DOHH2 (cell line): ENCODE results near the gene PPAT.

Source experiments
- H3F3A ChIP-seq: fragments of 200-600 bp; sonication (generic), shearing (Covaris generic); 2 replicates; pipeline ENCODE4 v1.6.0; 2016; ENCODE audit warnings: antibody characterized with exemption, mild to moderate bottlenecking; ENCODE audit not compliant: control insufficient read depth, insufficient read depth
- H3K27ac ChIP-seq: fragments of 200-600 bp; sonication (generic); 2 replicates; pipeline ENCODE4 v1.5.1; 2014; ENCODE audit warnings: low read depth, mild to moderate bottlenecking, low read length, moderate library complexity
- H3K27me3 ChIP-seq: fragments of 200-600 bp; sonication (generic); 2 replicates; pipeline ENCODE4 v1.6.1; 2014; ENCODE audit warnings: mild to moderate bottlenecking, low read length, mixed read lengths; ENCODE audit not compliant: control insufficient read depth
- H3K36me3 ChIP-seq: fragments of 200-600 bp; sonication (generic); 2 replicates; pipeline ENCODE4 v1.6.1; 2014; ENCODE audit warnings: mild to moderate bottlenecking, low read length, moderate library complexity, mixed read lengths; ENCODE audit not compliant: control insufficient read depth
- H3K4me1 ChIP-seq: fragments of 200-600 bp; sonication (generic); 2 replicates; pipeline ENCODE4 v1.6.1; 2014; ENCODE audit warnings: mild to moderate bottlenecking, low read length, mixed read lengths; ENCODE audit not compliant: control insufficient read depth
- H3K4me2 ChIP-seq: fragments of 200-600 bp; sonication (generic); 2 replicates; pipeline ENCODE4 v1.6.0; 2014; ENCODE audit warnings: mild to moderate bottlenecking, low read length, moderate library complexity
- H3K4me3 ChIP-seq: fragments of 200-600 bp; sonication (generic); 2 replicates; pipeline ENCODE4 v1.5.1; 2014; ENCODE audit warnings: mild to moderate bottlenecking, low read length, mixed read lengths
- H3K79me2 ChIP-seq: fragments of 200-600 bp; sonication (generic); 2 replicates; pipeline ENCODE4 v1.6.1; 2014; ENCODE audit warnings: mild to moderate bottlenecking, low read length, mixed read lengths; ENCODE audit not compliant: control insufficient read depth
- H3K9me2 ChIP-seq: fragments of 200-600 bp; sonication (generic); replicated peaks from 2 replicates; pipeline ENCODE4 v1.6.1; 2014; ENCODE audit warnings: mild to moderate bottlenecking, low read length, mixed read lengths; ENCODE audit not compliant: control insufficient read depth
- H3K9me3 ChIP-seq: fragments of 200-600 bp; sonication (generic); 2 replicates; pipeline ENCODE4 v1.6.1; 2014; ENCODE audit warnings: antibody characterized with exemption, low read length, mixed read lengths; ENCODE audit not compliant: control insufficient read depth, insufficient read depth
- H4K20me1 ChIP-seq: fragments of 200-600 bp; sonication (generic); 2 replicates; pipeline ENCODE4 v1.6.0; 2014; ENCODE audit warnings: low read depth, mild to moderate bottlenecking, antibody characterized with exemption, low read length, moderate library complexity; ENCODE audit not compliant: control insufficient read depth, insufficient read depth
- EZH2phosphoT487 ChIP-seq: fragments of 200-600 bp; sonication (generic); IDR thresholded peaks from 2 replicates; pipeline ENCODE4 v1.6.1; 2017; ENCODE audit warnings: borderline replicate concordance, mild to moderate bottlenecking, antibody characterized with exemption, low read length, moderate library complexity, mixed read lengths
- TF ChIP-seq, protein P1 (sequence below): fragments of 200-600 bp; sonication (generic); IDR thresholded peaks from one replicate; pipeline ENCODE4 v1.5.1; 2014; ENCODE audit warnings: antibody characterized with exemption, mild to moderate bottlenecking, low read depth, low read length; ENCODE audit not compliant: poor library complexity, severe bottlenecking

The PPAT gene

DNA sequence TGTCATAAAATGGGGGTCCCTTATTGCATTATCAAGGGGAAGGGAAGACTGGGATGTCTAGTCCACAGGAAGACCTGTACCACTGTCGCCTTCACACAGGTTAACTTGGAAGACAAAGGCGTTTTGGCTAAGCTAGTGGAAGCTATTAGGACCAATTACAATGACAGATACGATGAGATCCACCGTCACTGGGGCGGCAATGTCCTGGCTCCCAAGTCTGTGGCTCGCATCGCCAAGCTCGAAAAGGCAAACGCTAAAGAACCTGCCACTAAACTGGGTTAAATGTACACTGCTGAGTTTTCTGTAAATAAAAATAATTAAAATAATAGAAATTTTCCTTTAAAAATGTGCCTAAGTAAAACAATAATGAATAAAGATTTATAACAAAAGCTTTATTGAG lies 78.8 kb downstream of the PPAT start:
- H3K36me3 ChIP-seq, result no peaks in the 10 kb centered on the region
- no peaks in the 10 kb centered on the region for H3K4me1 ChIP-seq
- H3K27me3 ChIP-seq, result no peaks in the 10 kb centered on the region
- H3K9me3 ChIP-seq, result no peaks in the 10 kb centered on the region
- no peak overlapping the region for H3K4me3 ChIP-seq
- no peaks in the 10 kb centered on the region for H3K79me2 ChIP-seq
- no peak overlapping the region for H3K4me2 ChIP-seq
- H3K27ac ChIP-seq, result no peak overlapping the region
- H3F3A ChIP-seq, result no peaks in the 10 kb centered on the region
- no peaks in the 10 kb centered on the region for H4K20me1 ChIP-seq
- TF ChIP-seq EZH2phosphoT487, result no peak
- TF ChIP-seq, protein P1, sequence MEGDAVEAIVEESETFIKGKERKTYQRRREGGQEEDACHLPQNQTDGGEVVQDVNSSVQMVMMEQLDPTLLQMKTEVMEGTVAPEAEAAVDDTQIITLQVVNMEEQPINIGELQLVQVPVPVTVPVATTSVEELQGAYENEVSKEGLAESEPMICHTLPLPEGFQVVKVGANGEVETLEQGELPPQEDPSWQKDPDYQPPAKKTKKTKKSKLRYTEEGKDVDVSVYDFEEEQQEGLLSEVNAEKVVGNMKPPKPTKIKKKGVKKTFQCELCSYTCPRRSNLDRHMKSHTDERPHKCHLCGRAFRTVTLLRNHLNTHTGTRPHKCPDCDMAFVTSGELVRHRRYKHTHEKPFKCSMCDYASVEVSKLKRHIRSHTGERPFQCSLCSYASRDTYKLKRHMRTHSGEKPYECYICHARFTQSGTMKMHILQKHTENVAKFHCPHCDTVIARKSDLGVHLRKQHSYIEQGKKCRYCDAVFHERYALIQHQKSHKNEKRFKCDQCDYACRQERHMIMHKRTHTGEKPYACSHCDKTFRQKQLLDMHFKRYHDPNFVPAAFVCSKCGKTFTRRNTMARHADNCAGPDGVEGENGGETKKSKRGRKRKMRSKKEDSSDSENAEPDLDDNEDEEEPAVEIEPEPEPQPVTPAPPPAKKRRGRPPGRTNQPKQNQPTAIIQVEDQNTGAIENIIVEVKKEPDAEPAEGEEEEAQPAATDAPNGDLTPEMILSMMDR, result no peak
- H3K9me2 ChIP-seq, result no peaks in the 10 kb centered on the region

DNA sequence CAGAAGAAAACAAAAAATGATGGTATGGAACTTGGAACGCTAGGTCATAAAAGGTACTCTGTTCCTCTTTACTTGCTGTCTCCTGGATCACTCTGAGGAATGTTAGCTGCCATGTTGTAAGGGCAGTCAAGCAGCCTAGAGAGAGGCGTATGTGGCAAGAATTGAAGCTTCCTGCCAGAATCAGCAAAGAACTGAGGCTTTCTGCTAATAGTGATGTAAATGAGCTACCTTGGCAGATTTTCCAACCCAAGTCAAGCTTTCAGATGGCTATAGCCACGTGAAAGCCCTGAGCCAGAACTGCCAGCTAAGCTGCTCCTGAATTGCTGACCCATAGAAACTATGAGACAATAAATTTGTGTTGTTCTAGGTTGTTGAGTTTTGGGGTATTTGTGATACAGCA lies 86.8 kb downstream of the PPAT start:
- no peak overlapping the region for H3K4me2 ChIP-seq
- peaks cover 2% of the 10 kb centered on the region; the same call in 1 of the 2 replicates for H3F3A ChIP-seq
- TF ChIP-seq, protein P1, result no peak
- TF ChIP-seq EZH2phosphoT487, result no peak
- H3K36me3 ChIP-seq, result peaks cover 7% of the 10 kb centered on the region
- H3K4me1 ChIP-seq, result no peaks in the 10 kb centered on the region
- H3K27ac ChIP-seq, result no peak overlapping the region
- no peaks in the 10 kb centered on the region for H3K27me3 ChIP-seq
- H3K9me3 ChIP-seq, result no peaks in the 10 kb centered on the region
- no peak overlapping the region for H3K4me3 ChIP-seq
- H3K79me2 ChIP-seq, result no peaks in the 10 kb centered on the region
- no peaks in the 10 kb centered on the region for H3K9me2 ChIP-seq
- no peaks in the 10 kb centered on the region for H4K20me1 ChIP-seq

DNA sequence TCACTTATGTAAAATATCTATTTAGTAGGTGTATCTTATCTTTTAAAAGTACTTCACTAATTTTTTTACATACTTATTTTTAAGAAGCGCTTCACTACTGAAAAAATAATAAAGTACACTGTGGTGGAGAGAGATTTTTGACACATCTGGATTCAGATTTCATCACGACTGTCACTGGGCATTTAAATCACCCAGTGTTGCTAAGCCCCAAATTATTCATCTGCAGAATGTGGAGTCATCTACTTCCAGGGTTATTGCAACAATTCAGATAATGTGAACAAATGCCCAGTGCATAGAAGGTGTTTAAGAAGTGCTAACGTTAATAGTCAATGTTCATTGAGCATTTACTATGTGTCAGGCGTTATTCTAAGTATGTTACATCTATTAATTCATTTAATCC lies 90.0 kb downstream of the PPAT start:
- Histone ChIP-seq H4K20me1 (no peaks in the 10 kb centered on the region), H3K36me3 (peaks cover 7% of the 10 kb centered on the region), H3K79me2 (no peaks in the 10 kb centered on the region), H3F3A (no peaks in the 10 kb centered on the region), H3K4me2 (no peak overlapping the region), H3K27me3 (no peaks in the 10 kb centered on the region), H3K4me3 (no peak overlapping the region), H3K9me3 (no peaks in the 10 kb centered on the region), H3K4me1 (peaks cover 6% of the 10 kb centered on the region), H3K27ac (no peak overlapping the region), H3K9me2 (no peaks in the 10 kb centered on the region)
- no peak for TF ChIP-seq EZH2phosphoT487
- TF ChIP-seq, protein P1, result no peak
